Karpas-422 (cell line): Measurements from ENCODE around the gene WIZ. TPM values are rescaled to one million over a fixed set of nuclear protein-coding genes. Genes with fewer than 3 reads are reported as not detected.

Experiments
- DNase-seq: peaks from one replicate; pipeline ENCODE4 v3.0.0-alpha.2; 2015
- H2AFZ ChIP-seq: fragments of 200-600 bp; sonication (generic); 2 replicates; pipeline ENCODE4 v1.6.1; 2014; ENCODE audit warnings: antibody characterized with exemption, low read length, mixed read lengths
- H3K27ac ChIP-seq: fragments of 200-600 bp; sonication (generic); 2 replicates; pipeline ENCODE4 v1.5.1; 2014; ENCODE audit warnings: mild to moderate bottlenecking, low read length, moderate library complexity
- H3K27me3 ChIP-seq: fragments of 200-600 bp; sonication (generic); 2 replicates; pipeline ENCODE4 v1.6.1; 2014; ENCODE audit warnings: low read length, mixed read lengths
- H3K36me3 ChIP-seq: fragments of 200-600 bp; sonication (generic); 2 replicates; pipeline ENCODE4 v1.6.1; 2014; ENCODE audit warnings: low read length, mixed read lengths; ENCODE audit not compliant: insufficient read depth
- H3K4me1 ChIP-seq: fragments of 200-600 bp; sonication (generic); 2 replicates; pipeline ENCODE4 v1.6.1; 2014; ENCODE audit warnings: mild to moderate bottlenecking, low read length, mixed read lengths
- H3K4me2 ChIP-seq: fragments of 200-600 bp; sonication (generic); 2 replicates; pipeline ENCODE4 v1.6.1; 2014; ENCODE audit warnings: low read length, low read depth, mild to moderate bottlenecking; ENCODE audit not compliant: poor library complexity, severe bottlenecking
- H3K4me3 ChIP-seq: fragments of 200-600 bp; sonication (generic); 2 replicates; pipeline ENCODE4 v1.5.1; 2014; ENCODE audit warnings: mild to moderate bottlenecking, antibody characterized with exemption, low read length, mixed read lengths
- H3K79me2 ChIP-seq: fragments of 200-600 bp; sonication (generic); 2 replicates; pipeline ENCODE4 v1.6.1; 2014; ENCODE audit warnings: mild to moderate bottlenecking, low read length, mixed read lengths
- H3K9ac ChIP-seq: fragments of 200-600 bp; sonication (generic); 2 replicates; pipeline ENCODE4 v1.6.0; 2014; ENCODE audit warnings: low read length
- H3K9me2 ChIP-seq: fragments of 200-600 bp; sonication (generic), shearing (Covaris generic); replicated peaks from 2 replicates; pipeline ENCODE4 v1.6.0; 2014; ENCODE audit warnings: mild to moderate bottlenecking, low read length, moderate library complexity; ENCODE audit not compliant: insufficient read depth
- H3K9me3 ChIP-seq: fragments of 300-700, 200-600 bp; sonication (generic); 2 replicates; pipeline ENCODE4 v1.6.1; 2014; ENCODE audit warnings: low read length, mixed read lengths
- H4K20me1 ChIP-seq: fragments of 200-600 bp; sonication (generic); 2 replicates; pipeline ENCODE4 v1.6.1; 2014; ENCODE audit warnings: mild to moderate bottlenecking, antibody characterized with exemption, low read length, low read depth; ENCODE audit not compliant: insufficient read depth
- total RNA-seq: library from RNA; depleted of rRNA; stranded (reverse); fragments of >200 nt; shearing (Covaris generic); gene quantifications from 2 replicates; pipeline ENCODE4 v1.2.3, GENCODE V29; 2014; ENCODE audit warnings: low replicate concordance

Gene WIZ
- total RNA-seq, 1 experiment from 2014 or later: 5.4 TPM

- Histone ChIP-seq H3K9me2 (no peaks in the 10 kb centered on the region), H3K27ac (no peak overlapping the region), H3K4me1 (peaks cover under 1% of the 10 kb centered on the region; the same call in 1 of the 2 replicates), H3K79me2 (no peaks in the 10 kb centered on the region), H3K9ac (no peak overlapping the region), H3K27me3 (no peaks in the 10 kb centered on the region), H3K4me2 (no peak overlapping the region), H3K9me3 (no peaks in the 10 kb centered on the region), H3K36me3 (no peaks in the 10 kb centered on the region), H3K4me3 (no peak overlapping the region), H2AFZ (no peak overlapping the region), H4K20me1 (0 out of 2 replicates have a peak, but pooled peaks cover 5% of the 10 kb centered on the region)
- DNase-seq: no peak
Measured at GRCh38 chr19:15443838-15444237, 5.9 kb downstream of the WIZ start.

DNA sequence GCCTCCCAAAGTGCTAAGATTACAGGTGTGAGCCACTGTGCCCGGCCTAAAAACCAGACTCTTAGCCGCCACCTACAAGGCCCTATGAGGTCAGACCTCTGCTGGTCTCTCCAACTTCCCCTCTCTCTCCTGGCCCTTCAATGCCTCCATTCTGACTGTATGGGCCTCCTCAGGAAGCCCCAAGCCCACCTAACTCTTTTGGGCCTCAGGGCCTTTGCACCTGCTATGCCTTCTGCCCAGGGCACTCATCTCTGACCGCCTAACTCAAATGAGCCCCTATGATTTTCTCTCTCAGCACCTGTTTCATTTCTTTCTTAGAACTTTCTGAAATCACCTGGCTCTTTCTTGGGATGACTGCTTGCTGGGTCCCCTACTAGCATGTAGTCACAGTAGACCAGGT lies 6.4 kb downstream of the WIZ start:
- no peak overlapping the region for H3K27ac ChIP-seq
- no peak overlapping the region for H2AFZ ChIP-seq
- no peaks in the 10 kb centered on the region for H3K36me3 ChIP-seq
- no peak overlapping the region for H3K4me2 ChIP-seq
- 0 out of 2 replicates have a peak, but pooled peaks cover 5% of the 10 kb centered on the region for H4K20me1 ChIP-seq
- DNase-seq: no peak
- H3K9ac ChIP-seq: no peak overlapping the region
- no peaks in the 10 kb centered on the region for H3K4me1 ChIP-seq
- no peaks in the 10 kb centered on the region for H3K9me2 ChIP-seq
- H3K79me2 ChIP-seq: no peaks in the 10 kb centered on the region
- no peaks in the 10 kb centered on the region for H3K27me3 ChIP-seq
- H3K9me3 ChIP-seq: no peaks in the 10 kb centered on the region
- no peak overlapping the region for H3K4me3 ChIP-seq

GRCh38 chr19:15442142-15442920 lies 7.4 kb downstream of the WIZ start:
- Histone ChIP-seq H3K27me3 (no peaks in the 10 kb centered on the region), H3K9ac (no peak overlapping the region), H3K27ac (no peak overlapping the region), H3K4me2 (no peak overlapping the region), H4K20me1 (0 out of 2 replicates have a peak, but pooled peaks cover 5% of the 10 kb centered on the region), H3K79me2 (no peaks in the 10 kb centered on the region), H2AFZ (no peak overlapping the region), H3K4me3 (no peak overlapping the region), H3K9me3 (no peaks in the 10 kb centered on the region), H3K36me3 (no peaks in the 10 kb centered on the region), H3K4me1 (no peaks in the 10 kb centered on the region), H3K9me2 (no peaks in the 10 kb centered on the region)
- no peak for DNase-seq

- H3K4me2 ChIP-seq: no peak overlapping the region
- no peaks in the 10 kb centered on the region for H3K9me2 ChIP-seq
- no peak for DNase-seq
- no peak overlapping the region for H3K9ac ChIP-seq
- no peak overlapping the region for H2AFZ ChIP-seq
- H3K36me3 ChIP-seq: no peaks in the 10 kb centered on the region
- H4K20me1 ChIP-seq: no peaks in the 10 kb centered on the region
- H3K4me1 ChIP-seq: no peaks in the 10 kb centered on the region
- H3K27me3 ChIP-seq: no peaks in the 10 kb centered on the region
- no peak overlapping the region for H3K27ac ChIP-seq
- H3K79me2 ChIP-seq: no peaks in the 10 kb centered on the region
- H3K9me3 ChIP-seq: no peaks in the 10 kb centered on the region
- no peak overlapping the region for H3K4me3 ChIP-seq
Measured at GRCh38 chr19:15441317-15441716, 8.4 kb downstream of the WIZ start.

- Histone ChIP-seq H4K20me1 (no peaks in the 10 kb centered on the region), H3K9ac (no peak overlapping the region), H3K4me2 (no peak overlapping the region), H3K4me3 (no peak overlapping the region), H3K79me2 (no peaks in the 10 kb centered on the region), H2AFZ (no peak overlapping the region), H3K36me3 (no peaks in the 10 kb centered on the region), H3K27me3 (no peaks in the 10 kb centered on the region), H3K4me1 (no peaks in the 10 kb centered on the region), H3K9me3 (no peaks in the 10 kb centered on the region), H3K27ac (no peak overlapping the region), H3K9me2 (no peaks in the 10 kb centered on the region)
- no peak for DNase-seq
Measured at GRCh38 chr19:15439821-15440641, 9.7 kb downstream of the WIZ start.

GRCh38 chr19:15439078-15439799 lies 10.5 kb downstream of the WIZ start:
- Histone ChIP-seq H3K4me1 (no peaks in the 10 kb centered on the region), H3K4me2 (no peak overlapping the region), H3K9me3 (no peaks in the 10 kb centered on the region), H3K4me3 (no peak overlapping the region), H3K79me2 (no peaks in the 10 kb centered on the region), H3K27ac (no peak overlapping the region), H2AFZ (no peak overlapping the region), H4K20me1 (no peaks in the 10 kb centered on the region), H3K27me3 (no peaks in the 10 kb centered on the region), H3K9me2 (no peaks in the 10 kb centered on the region), H3K36me3 (no peaks in the 10 kb centered on the region), H3K9ac (no peak overlapping the region)
- no peak for DNase-seq

GRCh38 chr19:15438577-15438976 lies 11.2 kb downstream of the WIZ start:
- H4K20me1 ChIP-seq: no peaks in the 10 kb centered on the region
- no peak overlapping the region for H3K27ac ChIP-seq

DNA sequence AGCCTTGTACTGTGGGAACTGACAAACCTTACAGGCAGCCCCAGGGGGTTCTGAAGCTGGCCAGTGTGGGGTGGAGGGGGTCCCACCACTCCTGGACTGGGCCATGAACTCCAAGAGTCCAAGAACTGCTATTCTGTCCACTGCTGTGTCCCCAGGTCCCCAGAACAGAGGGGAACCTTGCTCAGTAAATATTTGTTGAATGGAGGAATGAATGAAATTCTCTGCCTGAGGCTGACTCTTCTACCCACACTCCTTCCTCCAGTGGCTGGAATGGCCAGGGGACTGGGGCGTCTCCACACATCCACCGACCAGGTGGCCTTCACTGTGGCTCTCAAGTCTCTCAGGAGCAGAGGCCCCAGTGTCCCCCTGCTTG lies 11.6 kb downstream of the WIZ start:
- H3K27ac ChIP-seq: no peak overlapping the region
- no peak overlapping the region for H3K4me2 ChIP-seq
- no peak overlapping the region for H3K4me3 ChIP-seq
- no peaks in the 10 kb centered on the region for H4K20me1 ChIP-seq
- no peaks in the 10 kb centered on the region for H3K9me3 ChIP-seq
- no peaks in the 10 kb centered on the region for H3K36me3 ChIP-seq
- H3K79me2 ChIP-seq: no peaks in the 10 kb centered on the region
- H3K9me2 ChIP-seq: no peaks in the 10 kb centered on the region
- H3K27me3 ChIP-seq: no peaks in the 10 kb centered on the region
- no peak for DNase-seq
- peaks cover 5% of the 10 kb centered on the region for H3K4me1 ChIP-seq
- H3K9ac ChIP-seq: no peak overlapping the region
- no peak overlapping the region for H2AFZ ChIP-seq

More at GRCh38 chr19:15438577-15438976, 11.2 kb downstream of the WIZ start:
- Histone ChIP-seq H3K4me2 (no peak overlapping the region), H3K9ac (no peak overlapping the region), H3K27me3 (no peaks in the 10 kb centered on the region), H3K79me2 (no peaks in the 10 kb centered on the region), H2AFZ (no peak overlapping the region), H3K4me3 (no peak overlapping the region), H3K36me3 (no peaks in the 10 kb centered on the region), H3K4me1 (peaks cover under 1% of the 10 kb centered on the region; the same call in 1 of the 2 replicates), H3K9me3 (no peaks in the 10 kb centered on the region), H3K9me2 (no peaks in the 10 kb centered on the region)
- no peak for DNase-seq
